Thoracic aorta endothelial cell (primary cell): ENCODE measurements around the gene SPTBN5. TPM values are rescaled to one million over a fixed set of nuclear protein-coding genes. Genes with fewer than 3 reads are reported as not detected.

Source experiments
- small RNA-seq: library from RNA; depleted of rRNA; stranded (forward); fragments of <200 nt; gene quantifications from one replicate; pipeline ENCODE3, GENCODE V24; 2012
- total RNA-seq: library from RNA; depleted of rRNA; stranded (reverse); fragments of >200 nt; gene quantifications from 2 replicates; pipeline ENCODE4 v1.2.3, GENCODE V29; 2012

SPTBN5 gene
- total RNA-seq = 8.5 TPM in 2 replicates

GRCh38 chr15:41893422-41894250 is at the start of gene SPTBN5:
TSS of gene SPTBN5 (minus strand) at chr15:41894053. CDS start at chr15:41893497, 556 bp downstream.

DNA sequence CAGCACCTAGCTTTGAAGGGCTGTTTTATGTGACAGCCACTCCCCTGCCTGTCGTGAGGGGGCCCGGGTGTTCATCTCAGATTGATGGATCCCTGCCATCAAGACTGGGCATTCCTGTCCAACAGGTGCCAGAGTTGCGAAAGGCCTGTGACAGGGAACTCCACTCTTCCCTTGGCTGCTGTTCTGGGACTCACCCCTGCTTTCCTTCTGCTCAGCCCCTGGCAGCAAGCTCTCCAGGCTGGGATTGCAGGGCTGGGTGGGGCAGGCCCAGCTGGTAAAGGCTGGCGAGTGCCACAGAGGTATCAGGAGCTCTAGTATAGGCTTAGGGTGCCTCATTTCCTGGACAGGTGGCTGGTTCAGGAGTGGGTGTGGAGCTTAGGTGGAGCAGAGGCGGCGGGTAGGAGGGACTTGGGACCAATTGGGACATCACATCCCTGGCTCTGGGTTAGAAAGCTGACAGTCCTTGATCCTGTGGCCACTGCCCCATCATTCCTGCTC is 55.4 kb downstream of the SPTBN5 start, which contains the start of gene PLA2G4B:
Gene PLA2G4B, plus strand, starts transcription at position 448 of the 498 bp plus-strand sequence. CDS start 67 bp downstream, outside the sequence.

DNA sequence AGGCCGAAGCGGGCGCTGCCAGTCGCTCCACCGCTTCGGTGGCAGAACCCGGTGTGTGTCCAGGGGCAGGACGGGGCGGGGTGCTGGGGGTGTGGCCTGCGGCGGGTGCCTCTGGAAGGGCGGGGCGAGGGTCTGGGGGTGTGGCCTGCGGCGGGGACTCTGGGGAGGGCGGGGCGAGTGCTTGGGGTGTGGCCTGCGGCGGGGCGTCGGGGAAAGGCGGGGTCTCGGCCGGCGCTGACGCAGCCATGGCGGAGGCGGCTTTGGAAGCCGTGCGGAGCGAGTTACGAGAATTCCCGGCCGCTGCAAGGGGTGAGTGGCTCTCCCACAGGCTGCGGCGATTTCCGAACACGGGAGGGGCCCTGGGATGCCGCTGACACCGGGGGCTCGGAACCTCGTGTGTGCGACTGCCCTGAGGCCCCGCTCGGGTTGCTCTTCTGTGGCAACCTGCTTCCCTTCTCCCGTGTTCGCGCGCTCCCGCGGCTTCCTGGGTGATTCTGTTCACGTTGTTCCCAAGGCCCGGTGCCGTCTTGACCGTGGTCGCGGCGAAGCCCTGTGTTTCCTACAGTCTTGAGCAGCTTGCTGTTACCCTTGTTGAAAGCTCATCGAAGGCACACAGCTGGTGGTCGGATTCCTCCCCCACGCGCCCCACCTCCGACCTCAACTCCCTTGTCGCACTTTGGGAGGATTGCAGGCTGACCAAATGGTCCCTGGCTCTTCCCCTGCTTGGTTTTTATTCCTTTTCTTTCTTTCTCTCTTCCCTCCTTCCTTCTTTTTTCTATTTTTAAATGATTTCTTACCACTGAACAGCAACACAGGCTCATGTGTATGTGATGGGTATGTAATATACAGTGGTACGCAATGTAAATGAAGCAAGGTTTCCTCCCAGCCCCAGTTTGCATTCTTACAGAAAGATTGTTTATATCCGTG is 65.7 kb downstream of the SPTBN5 start, which contains the start of gene JMJD7:
Gene JMJD7, plus strand, starts transcription at position 213 of the 927 bp plus-strand sequence. Its CDS starts 33 bp downstream, at position 246.

Small RNA genes lying within 50 kb of the gene (small RNA-seq; reads per million reads assigned to genes)
- gene JMJD7-PLA2G4B = not detected
- gene MIR4310 = not detected
- gene RNA5SP393 = not detected

Other genes with a start within 250 kb of the SPTBN5 start
- 46.3 and 50.0 TPM in 2 replicates for gene MGA, start 233.6 kb downstream of the SPTBN5 start, total RNA-seq
- gene MAPKBP1, start 119.6 kb downstream of the SPTBN5 start, total RNA-seq = 35.5 and 51.5 TPM in 2 replicates
- 2.7 and 2.9 TPM in 2 replicates for gene JMJD7, start 66.0 kb downstream of the SPTBN5 start, total RNA-seq
- gene PLA2G4B, start 55.2 kb downstream of the SPTBN5 start, total RNA-seq = 0.40 and 0.65 TPM in 2 replicates
- 140 and 173 TPM in 2 replicates for gene EHD4, start 78.5 kb upstream of the SPTBN5 start, total RNA-seq
- not detected in 2 replicates for gene PLA2G4E, start 127.0 kb upstream of the SPTBN5 start, total RNA-seq
- not detected in 2 replicates for gene PLA2G4D, start 200.5 kb upstream of the SPTBN5 start, total RNA-seq